Activated CD4-positive, alpha-beta T cell treated with anti-CD3 and anti-CD28 coated beads for 1 hour (primary cell): ENCODE measurements around the gene TCF12.
"Not testable (repeated sequence)": the region's sequence is repeated elsewhere in the genome, so short reads cannot be mapped to it uniquely, and the experiment has no call there.

Source experiments
- DNase-seq: peaks from one replicate; pipeline ENCODE4 v3.0.0-alpha.2; 2020

TCF12 gene

GRCh38 chr15:56916825-56917477, 1.5 kb upstream of the TCF12 start:
- DNase-seq, result no peak

GRCh38 chr15:56917652-56918045, 795 bp upstream of the TCF12 start:
- no peak for DNase-seq

- peak; percentile 48 for DNase-seq
These were observed 676 bp downstream of the TCF12 start for GRCh38 chr15:56919031-56919608.

GRCh38 chr15:56919609-56920366, 1.3 kb downstream of the TCF12 start:
- no peak for DNase-seq

- DNase-seq, result no peak
These were observed 1.9 kb downstream of the TCF12 start for GRCh38 chr15:56920367-56920627.

GRCh38 chr15:56923174-56923591, 4.7 kb downstream of the TCF12 start:
- no peak for DNase-seq

- no peak for DNase-seq
These were observed 9.4 kb downstream of the TCF12 start for GRCh38 chr15:56927816-56928215.

GRCh38 chr15:56929399-56929798, 11.0 kb downstream of the TCF12 start:
- DNase-seq, result no peak

GRCh38 chr15:56929933-56930332, 11.5 kb downstream of the TCF12 start:
- no peak for DNase-seq

- DNase-seq, result no peak
These were observed 12.3 kb downstream of the TCF12 start for GRCh38 chr15:56930669-56931313.

GRCh38 chr15:56931639-56932508, 13.4 kb downstream of the TCF12 start:
- DNase-seq, result no peak

- not testable (repeated sequence) for DNase-seq
These were observed 14.0 kb downstream of the TCF12 start for GRCh38 chr15:56932509-56932868.

- no peak for DNase-seq
These were observed 15.0 kb downstream of the TCF12 start for GRCh38 chr15:56933410-56933809.

- DNase-seq, result no peak
These were observed 15.4 kb downstream of the TCF12 start for GRCh38 chr15:56933811-56934210.

GRCh38 chr15:56934269-56934668, 15.8 kb downstream of the TCF12 start:
- DNase-seq, result no peak

GRCh38 chr15:56936929-56937328, 18.5 kb downstream of the TCF12 start:
- DNase-seq, result no peak

- DNase-seq, result no peak
These were observed 20.8 kb downstream of the TCF12 start for GRCh38 chr15:56939257-56939656.

- no peak for DNase-seq
These were observed 21.9 kb downstream of the TCF12 start for GRCh38 chr15:56940388-56940787.

GRCh38 chr15:56942118-56942517, 23.7 kb downstream of the TCF12 start:
- DNase-seq, result no peak

GRCh38 chr15:56943403-56943802, 25.0 kb downstream of the TCF12 start:
- no peak for DNase-seq

GRCh38 chr15:56944485-56944884, 26.0 kb downstream of the TCF12 start:
- DNase-seq, result no peak

- no peak for DNase-seq
These were observed 27.7 kb downstream of the TCF12 start for GRCh38 chr15:56946150-56946549.
